Esophagus (tissue), 2 donors: Measurements from ENCODE around the gene CCND1. TPM values are rescaled to one million over a fixed set of nuclear protein-coding genes. Genes with fewer than 3 reads are reported as not detected.
"Not testable (repeated sequence)": the region's sequence is repeated elsewhere in the genome, so short reads cannot be mapped to it uniquely, and the experiment has no call there.

Source experiments
- H3K27ac ChIP-seq, 2 donors: one replicate each; pipeline ENCODE4 v1.5.1; 2013; ENCODE audit warnings: low read depth in 2 of 2, mild to moderate bottlenecking in 2 of 2, inconsistent platforms in 1 of 2, low read length in 1 of 2, moderate library complexity in 1 of 2
- H3K27me3 ChIP-seq, 2 donors: one replicate each; pipeline ENCODE4 v1.6.1; 2013; ENCODE audit warnings: low read length in 2 of 2, control low read depth in 1 of 2, mild to moderate bottlenecking in 1 of 2; ENCODE audit not compliant: insufficient read depth in 2 of 2, control insufficient read depth in 1 of 2
- H3K36me3 ChIP-seq, 2 donors: one replicate each; pipeline ENCODE4 v1.6.1; 2013; ENCODE audit warnings: low read length in 1 of 2; ENCODE audit not compliant: control insufficient read depth in 2 of 2, insufficient read depth in 2 of 2
- H3K4me1 ChIP-seq, 2 donors: one replicate each; pipeline ENCODE4 v1.6.1; 2013; ENCODE audit warnings: low read length in 1 of 2; ENCODE audit not compliant: control insufficient read depth in 2 of 2, insufficient read depth in 2 of 2
- H3K4me3 ChIP-seq, 2 donors: one replicate each; pipeline ENCODE4 v1.5.1; 2013; ENCODE audit warnings: low read length in 2 of 2, mild to moderate bottlenecking in 2 of 2, low read depth in 1 of 2, moderate library complexity in 1 of 2
- H3K9me3 ChIP-seq, 2 donors: one replicate each; pipeline ENCODE4 v1.6.1; 2013; ENCODE audit warnings: mild to moderate bottlenecking in 2 of 2, low read depth in 1 of 2, low read length in 1 of 2, moderate library complexity in 1 of 2; ENCODE audit not compliant: control insufficient read depth in 2 of 2, insufficient read depth in 1 of 2
- WGBS, 2 donors: extraction: QIAGEN DNeasy Blood & Tissue Kit; methylation state at CpG; one replicate each; pipeline ENCODE4 v1.1.7; 2013; 5-methylcytosine and 5-hydroxymethylcytosine counted together
- polyA plus RNA-seq, 2 donors: library from polyadenylated mRNA; stranded (reverse); fragments of 200-250 nt; gene quantifications; one replicate each; pipeline ENCODE4 v1.2.3, GENCODE V29; 2013
- donor health status: healthy with polysubstance abuse.
- donor health status: Bipolar disorder and iron deficiency.

CCND1 gene
- polyA plus RNA-seq, 2 donors, result 45.1 to 48.5 TPM

GRCh38 chr11:69615545-69616278 is 25.2 kb upstream of the CCND1 start:
- WGBS, 2 donors, result 85 to 88% methylated on average over 16 of the region's 16 CpGs
- no peaks in the 10 kb centered on the region for H3K9me3 ChIP-seq
- no peak overlapping the region for H3K4me3 ChIP-seq
- H3K36me3 ChIP-seq, result no peaks in the 10 kb centered on the region
- no peak overlapping the region for H3K27ac ChIP-seq
- no peaks in the 10 kb centered on the region for H3K27me3 ChIP-seq
- no peaks in the 10 kb centered on the region for H3K4me1 ChIP-seq

DNA sequence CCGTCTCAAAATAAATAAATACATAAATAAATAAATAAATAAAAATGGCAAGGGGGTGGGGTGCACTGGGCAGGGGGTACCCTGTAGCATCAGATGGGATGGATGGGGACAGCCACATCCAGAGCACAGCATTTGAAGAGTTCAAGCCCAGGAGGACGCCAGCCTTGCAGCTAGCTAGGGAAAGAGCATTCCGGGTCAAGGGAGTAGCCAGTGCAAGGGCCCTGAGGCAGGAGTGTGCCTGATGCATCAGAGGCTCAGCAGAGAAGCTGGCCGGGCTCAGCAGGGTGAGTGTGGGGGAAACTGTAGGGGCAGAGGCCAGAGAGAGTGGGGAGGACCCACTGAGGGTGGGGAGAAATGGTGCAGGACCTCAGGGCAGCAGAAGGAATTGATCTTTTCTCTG is 23.7 kb upstream of the CCND1 start:
- Histone ChIP-seq H3K27ac (no peak overlapping the region), H3K9me3 (no peaks in the 10 kb centered on the region), H3K27me3 (no peaks in the 10 kb centered on the region), H3K36me3 (no peaks in the 10 kb centered on the region), H3K4me1 (no peaks in the 10 kb centered on the region), H3K4me3 (no peak overlapping the region)
- WGBS, 2 donors, result 75 to 90% methylated on average over 4 of the region's 4 CpGs

DNA sequence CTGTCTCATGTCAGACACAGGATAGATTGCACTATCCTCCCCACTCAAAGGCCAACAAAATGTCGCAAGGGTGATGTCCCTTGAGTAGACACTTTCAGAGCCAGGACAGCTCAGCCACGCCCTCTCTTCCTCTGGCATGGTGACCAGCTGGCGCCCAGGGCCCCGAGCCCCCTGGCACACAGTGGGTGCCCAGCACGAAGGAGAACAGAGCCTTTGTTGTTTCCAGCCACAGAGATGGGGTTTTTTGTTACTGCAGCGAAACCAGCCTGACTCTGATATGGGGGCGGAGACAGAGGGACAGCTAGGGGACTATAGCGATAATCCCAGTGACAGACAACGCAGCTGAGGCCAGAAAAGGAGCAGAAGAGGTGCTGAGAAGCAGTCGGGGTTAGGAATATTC is 23.3 kb upstream of the CCND1 start:
- H3K4me1 ChIP-seq, result no peaks in the 10 kb centered on the region
- H3K9me3 ChIP-seq, result no peaks in the 10 kb centered on the region
- no peak overlapping the region for H3K4me3 ChIP-seq
- H3K36me3 ChIP-seq, result no peaks in the 10 kb centered on the region
- no peak overlapping the region for H3K27ac ChIP-seq
- 86 to 88% methylated on average over 10 of the region's 10 CpGs for WGBS, 2 donors
- H3K27me3 ChIP-seq, result no peaks in the 10 kb centered on the region

- no peaks in the 10 kb centered on the region for H3K4me1 ChIP-seq
- no peaks in the 10 kb centered on the region for H3K27me3 ChIP-seq
- no peaks in the 10 kb centered on the region for H3K9me3 ChIP-seq
- H3K36me3 ChIP-seq, result no peaks in the 10 kb centered on the region
- H3K27ac ChIP-seq, result no peak overlapping the region
- H3K4me3 ChIP-seq, result no peak overlapping the region
- 80 to 83% methylated on average over 8 of the region's 8 CpGs for WGBS, 2 donors
These were observed 22.7 kb upstream of the CCND1 start for GRCh38 chr11:69618237-69618636.

DNA sequence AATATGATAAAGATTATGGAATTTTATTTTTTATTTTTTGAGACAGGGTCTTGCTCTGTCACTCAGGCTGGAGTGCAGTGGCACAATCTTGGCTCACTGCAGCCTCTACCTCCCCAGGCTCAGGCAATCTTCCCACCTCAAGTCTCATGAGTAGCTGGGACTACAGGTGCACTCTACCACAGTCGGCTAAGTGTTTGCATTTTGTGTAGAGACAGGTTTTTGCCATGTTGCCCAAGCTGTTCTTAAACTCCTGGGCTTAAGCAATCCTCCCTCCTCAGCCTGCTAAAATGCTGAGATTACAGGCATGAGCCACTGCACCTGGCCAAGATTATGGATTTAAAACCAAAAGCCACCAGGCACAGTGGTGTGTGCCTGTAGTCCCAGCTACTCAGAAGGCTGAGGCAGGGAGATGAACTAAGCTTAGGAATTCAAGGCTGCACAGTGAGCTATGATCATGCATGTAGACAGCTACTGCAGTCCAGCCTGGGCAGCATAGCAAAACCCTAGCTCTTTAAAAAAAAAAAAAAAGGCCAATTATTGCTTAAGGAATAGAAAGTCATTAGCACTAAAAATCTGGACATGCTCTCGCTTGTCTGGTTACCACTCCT is 20.2 kb upstream of the CCND1 start:
- Histone ChIP-seq H3K36me3 (no peaks in the 10 kb centered on the region), H3K27me3 (no peaks in the 10 kb centered on the region), H3K4me1 (no peaks in the 10 kb centered on the region), H3K27ac (no peak overlapping the region), H3K4me3 (no peak overlapping the region), H3K9me3 (no peaks in the 10 kb centered on the region)
- 55 to 56% methylated on average over 2 of the region's 2 CpGs for WGBS, 2 donors

DNA sequence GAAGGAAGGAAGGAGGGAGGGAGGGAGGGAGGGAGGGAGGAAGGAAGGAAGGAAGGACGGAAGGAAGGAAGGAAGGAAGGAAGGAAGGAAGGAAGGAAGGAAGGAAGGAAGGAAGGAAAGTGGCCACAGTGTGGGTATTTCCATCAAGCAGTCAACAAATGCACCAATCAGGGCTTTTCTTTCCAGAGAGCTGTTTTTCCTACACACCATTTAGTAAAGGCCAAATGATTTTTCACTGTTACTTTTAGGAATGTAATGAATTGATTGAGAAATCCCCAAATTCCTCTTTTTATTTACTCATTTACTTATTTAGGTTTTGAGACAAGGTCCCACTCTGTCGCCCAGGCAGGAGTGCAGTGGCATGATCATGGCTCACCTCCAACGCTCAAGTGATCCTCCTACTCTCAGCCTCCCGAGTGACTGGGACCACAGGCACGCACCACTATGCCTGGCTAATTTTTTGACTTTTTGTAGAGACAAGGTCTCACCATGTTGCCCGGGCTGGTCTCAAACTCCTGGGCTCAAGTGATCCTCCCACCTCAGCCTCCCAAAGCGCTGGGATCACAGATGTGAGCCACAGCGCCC is 18.8 kb upstream of the CCND1 start:
- H3K27me3 ChIP-seq, H3K27ac ChIP-seq, H3K36me3 ChIP-seq, H3K4me1 ChIP-seq, H3K9me3 ChIP-seq, H3K4me3 ChIP-seq: not testable (repeated sequence)
- WGBS, 2 donors, result 78% methylated on average over 7 to 8 of the region's 8 CpGs

- H3K4me1 ChIP-seq, result no peaks in the 10 kb centered on the region
- H3K27ac ChIP-seq, result no peak overlapping the region
- no peaks in the 10 kb centered on the region for H3K9me3 ChIP-seq
- H3K4me3 ChIP-seq, result no peak overlapping the region
- no peaks in the 10 kb centered on the region for H3K36me3 ChIP-seq
- 71 to 78% methylated on average over 1 of the region's 1 CpG for WGBS, 2 donors
- H3K27me3 ChIP-seq, result no peaks in the 10 kb centered on the region
These were observed 16.7 kb upstream of the CCND1 start for GRCh38 chr11:69624293-69624692.

GRCh38 chr11:69625476-69625875 is 15.5 kb upstream of the CCND1 start:
- no peak overlapping the region for H3K4me3 ChIP-seq
- H3K9me3 ChIP-seq, result peaks cover 0 to 2% of the 10 kb centered on the region in 2 donors
- no peaks in the 10 kb centered on the region for H3K4me1 ChIP-seq
- no peak overlapping the region for H3K27ac ChIP-seq
- WGBS, 2 donors, result 73 to 85% methylated on average over 10 of the region's 10 CpGs
- no peaks in the 10 kb centered on the region for H3K27me3 ChIP-seq
- no peaks in the 10 kb centered on the region for H3K36me3 ChIP-seq

DNA sequence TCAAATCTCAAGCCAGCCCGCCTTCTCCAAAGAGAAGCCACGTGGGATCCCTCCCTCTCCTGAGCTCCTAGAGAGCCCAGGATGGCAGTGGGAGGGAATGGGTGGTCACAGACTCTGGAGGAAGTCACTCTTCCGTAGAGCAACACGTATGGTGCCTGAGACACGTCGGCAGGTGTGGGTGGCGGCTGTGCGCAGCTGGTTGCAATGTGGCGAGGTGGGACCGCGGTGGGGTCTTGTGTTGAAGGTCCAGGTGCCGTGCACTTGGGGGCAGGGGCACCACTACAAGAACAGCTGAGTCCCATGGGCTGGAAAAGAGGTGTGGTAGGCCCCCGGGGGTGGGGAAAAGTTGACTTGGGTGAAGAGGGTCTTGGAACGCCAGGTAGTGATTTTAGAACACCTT is 13.4 kb upstream of the CCND1 start:
- no peaks in the 10 kb centered on the region for H3K27me3 ChIP-seq
- H3K9me3 ChIP-seq, result peaks cover 0 to 2% of the 10 kb centered on the region in 2 donors
- 83% methylated on average over 14 of the region's 14 CpGs for WGBS, 2 donors

DNA sequence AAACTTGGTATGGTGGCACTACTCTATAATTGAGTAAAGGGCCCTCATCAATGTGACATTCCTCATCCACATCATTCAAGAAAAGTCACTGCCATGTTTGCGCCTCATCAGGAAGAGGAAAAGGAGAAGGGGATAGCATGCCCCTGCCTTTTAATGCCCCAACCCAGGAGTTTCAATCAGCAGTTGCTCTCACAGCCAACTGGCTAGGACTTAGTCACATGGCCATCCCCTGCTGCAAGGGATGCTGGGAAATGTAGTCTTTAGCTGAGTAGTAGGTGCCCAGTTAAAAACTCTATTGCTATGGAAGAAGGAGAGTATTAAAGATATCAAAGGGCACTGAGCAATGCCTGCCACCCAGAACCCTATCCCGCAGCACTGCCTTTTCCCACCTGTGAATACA is 10.9 kb upstream of the CCND1 start:
- H3K27ac ChIP-seq, result no peak overlapping the region
- peaks cover 0 to 2% of the 10 kb centered on the region in 2 donors for H3K9me3 ChIP-seq
- H3K4me1 ChIP-seq, result no peaks in the 10 kb centered on the region
- H3K36me3 ChIP-seq, result no peaks in the 10 kb centered on the region
- no peaks in the 10 kb centered on the region for H3K27me3 ChIP-seq
- WGBS, 2 donors, result 93 to 97% methylated on average over 2 of the region's 2 CpGs
- no peak overlapping the region for H3K4me3 ChIP-seq

More for the DNA sequence above, 13.4 kb upstream of the CCND1 start:
- no peaks in the 10 kb centered on the region for H3K36me3 ChIP-seq
- H3K4me3 ChIP-seq, result no peak overlapping the region
- H3K27ac ChIP-seq, result no peak overlapping the region
- H3K4me1 ChIP-seq, result no peaks in the 10 kb centered on the region
